ENCODE results near the gene HABP4. TPM values are rescaled to one million over a fixed set of nuclear protein-coding genes. Genes with fewer than 3 reads are reported as not detected.

Gene HABP4
- total RNA-seq, 4 donors from 2014 or later: 1.9 to 11.3 (median 5.0) TPM

- intact Hi-C loops (cut with DNase I; ENCODE audit: low total_unique reads): no loop called here
- Histone ChIP-seq H3K27ac (no peak overlapping the region), H3K4me1 (no peaks in the 10 kb centered on the region), H3K27me3 (no peaks in the 10 kb centered on the region), H3K36me3 (no peaks in the 10 kb centered on the region), H3K4me3 (no peak overlapping the region), H3K9me3 (no peaks in the 10 kb centered on the region)
- in situ Hi-C loops (cut with MboI; ENCODE audit: low pct_ligation_motif_present in 1 of 4, low pct_unique_long_range_greater_than_20kb in 1 of 4, low sequenced_read_pairs in 3 of 4): no loop called here
- DNase-seq: no peak
- 80% methylated on average over 1 to 2 of the region's 2 CpGs for WGBS, 2 donors (ENCODE audit: low coverage in 1 of 2)
- no peak for TF ChIP-seq CTCF (IDR thresholded peaks at IDR 0.05)
- TF ChIP-seq POLR2A (IDR thresholded peaks at IDR 0.05): no peak
- no peak for TF ChIP-seq EP300 (IDR thresholded peaks at IDR 0.05; ENCODE audit: low read depth)
- TF ChIP-seq POLR2AphosphoS5 (IDR thresholded peaks at IDR 0.05): no peak
These were observed 59.9 kb downstream of the HABP4 start for GRCh38 chr9:96509848-96510247.

- Histone ChIP-seq H3K9me3 (no peaks in the 10 kb centered on the region), H3K27ac (no peak overlapping the region), H3K27me3 (no peaks in the 10 kb centered on the region), H3K4me1 (no peaks in the 10 kb centered on the region), H3K4me3 (no peak overlapping the region), H3K36me3 (no peaks in the 10 kb centered on the region)
- no peak for DNase-seq
- TF ChIP-seq EP300 (IDR thresholded peaks at IDR 0.05; ENCODE audit: low read depth): no peak
- TF ChIP-seq POLR2A (IDR thresholded peaks at IDR 0.05): no peak
- no peak for TF ChIP-seq POLR2AphosphoS5 (IDR thresholded peaks at IDR 0.05)
- no peak for TF ChIP-seq CTCF (IDR thresholded peaks at IDR 0.05)
- 77 to 87% methylated on average over 3 to 4 of the region's 4 CpGs for WGBS, 2 donors (ENCODE audit: low coverage in 1 of 2)
- in situ Hi-C loops (cut with MboI; ENCODE audit: low pct_ligation_motif_present in 1 of 4, low pct_unique_long_range_greater_than_20kb in 1 of 4, low sequenced_read_pairs in 3 of 4) (no loop called here), intact Hi-C loops (cut with DNase I; ENCODE audit: low total_unique reads) (no loop called here)
These were observed 60.3 kb downstream of the HABP4 start for GRCh38 chr9:96510258-96510657.

GRCh38 chr9:96512240-96512639 lies 62.3 kb downstream of the HABP4 start:
- no peaks in the 10 kb centered on the region for H3K36me3 ChIP-seq
- no peaks in the 10 kb centered on the region for H3K27me3 ChIP-seq
- H3K4me1 ChIP-seq: no peaks in the 10 kb centered on the region
- in situ Hi-C loops (cut with MboI; ENCODE audit: low pct_ligation_motif_present in 1 of 4, low pct_unique_long_range_greater_than_20kb in 1 of 4, low sequenced_read_pairs in 3 of 4): no loop called here
- no peaks in the 10 kb centered on the region for H3K9me3 ChIP-seq
- no peak overlapping the region for H3K4me3 ChIP-seq
- intact Hi-C loops (cut with DNase I; ENCODE audit: low total_unique reads): no loop called here
- no peak overlapping the region for H3K27ac ChIP-seq
- no peak for DNase-seq
- WGBS, 2 donors (ENCODE audit: low coverage in 1 of 2): 90 to 94% methylated on average over 3 of the region's 3 CpGs
- TF ChIP-seq POLR2A (IDR thresholded peaks at IDR 0.05) (no peak), EP300 (IDR thresholded peaks at IDR 0.05; ENCODE audit: low read depth) (no peak), CTCF (IDR thresholded peaks at IDR 0.05) (no peak), POLR2AphosphoS5 (IDR thresholded peaks at IDR 0.05) (no peak)

GRCh38 chr9:96513622-96514021 lies 63.7 kb downstream of the HABP4 start:
- DNase-seq: no peak
- TF ChIP-seq POLR2A (IDR thresholded peaks at IDR 0.05): no peak
- intact Hi-C loops (cut with DNase I; ENCODE audit: low total_unique reads): no loop called here
- in situ Hi-C loops (cut with MboI; ENCODE audit: low pct_ligation_motif_present in 1 of 4, low pct_unique_long_range_greater_than_20kb in 1 of 4, low sequenced_read_pairs in 3 of 4): no loop called here
- Histone ChIP-seq H3K36me3 (no peaks in the 10 kb centered on the region), H3K9me3 (no peaks in the 10 kb centered on the region), H3K27ac (peak overlapping the region in 2 of 4 donors; percentile 1 to 68), H3K4me1 (no peaks in the 10 kb centered on the region), H3K4me3 (no peak overlapping the region), H3K27me3 (no peaks in the 10 kb centered on the region)
- WGBS, 2 donors (ENCODE audit: low coverage in 1 of 2): 86 to 91% methylated on average over 1 to 5 of the region's 5 CpGs

- WGBS, 2 donors (ENCODE audit: low coverage in 1 of 2): 77 to 80% methylated on average over 4 to 9 of the region's 9 CpGs
- no peak for DNase-seq
- Histone ChIP-seq H3K27ac (peak overlapping the region; percentile 28 to 68 (median 40)), H3K9me3 (no peaks in the 10 kb centered on the region), H3K27me3 (no peaks in the 10 kb centered on the region), H3K4me3 (no peak overlapping the region), H3K36me3 (no peaks in the 10 kb centered on the region), H3K4me1 (no peaks in the 10 kb centered on the region)
- TF ChIP-seq EP300 (IDR thresholded peaks at IDR 0.05; ENCODE audit: low read depth) (no peak), POLR2AphosphoS5 (IDR thresholded peaks at IDR 0.05) (no peak), CTCF (IDR thresholded peaks at IDR 0.05) (no peak), POLR2A (IDR thresholded peaks at IDR 0.05) (no peak)
- in situ Hi-C loops (cut with MboI; ENCODE audit: low pct_ligation_motif_present in 1 of 4, low pct_unique_long_range_greater_than_20kb in 1 of 4, low sequenced_read_pairs in 3 of 4): no loop called here
- intact Hi-C loops (cut with DNase I; ENCODE audit: low total_unique reads): no loop called here
These were observed 64.3 kb downstream of the HABP4 start for GRCh38 chr9:96514108-96514799.

Data from transverse colon (tissue), 4 donors.